AG04450 (cell line): ENCODE data around the gene B3GAT1. TPM values are rescaled to one million over a fixed set of nuclear protein-coding genes. Genes with fewer than 3 reads are reported as not detected.

Source experiments
- CTCF ChIA-PET: fragments of 300-600, 350-600 bp; formaldehyde crosslinking; extraction: SDS; loops from one replicate; lab custom pipeline; 2022; ENCODE audit warnings: antibody characterized with exemption, inconsistent platforms; lab: Charles Lee
- POLR2A ChIA-PET: fragments of 350-600 bp; formaldehyde crosslinking; extraction: SDS; loops from one replicate; lab custom pipeline; 2021; ENCODE audit warnings: antibody characterized with exemption, inconsistent platforms; lab: Yijun Ruan, JAX
- DNase-seq: peaks from one replicate; pipeline ENCODE4 v3.0.0-alpha.2; 2011; ENCODE audit warnings: low read depth, low spot score
- H3K27ac ChIP-seq: one replicate; pipeline ENCODE4 v1.5.1; 2012; ENCODE audit warnings: low read depth, low read length, control low read depth
- H3K27me3 ChIP-seq: one replicate; pipeline ENCODE4 v1.6.0; 2012; ENCODE audit warnings: low read length; ENCODE audit not compliant: control insufficient read depth, insufficient read depth
- H3K4me3 ChIP-seq: 2 replicates; pipeline ENCODE4 v1.5.1; 2011; ENCODE audit warnings: mild to moderate bottlenecking, low read depth, low read length, control low read depth
- H3K9me3 ChIP-seq: 2 replicates; pipeline ENCODE4 v1.5.1; 2012; ENCODE audit warnings: low read length; ENCODE audit not compliant: control insufficient read depth, insufficient read depth
- CTCF ChIP-seq: IDR thresholded peaks from 2 replicates; pipeline ENCODE4 v1.5.1; 2011; ENCODE audit warnings: low read depth, low read length, control low read depth, inconsistent platforms
- polyA plus RNA-seq: library from polyadenylated mRNA; depleted of rRNA; stranded (reverse); fragments of >200 nt; gene quantifications from 2 replicates; pipeline ENCODE4 v1.2.3, GENCODE V29; 2011

The B3GAT1 gene
- polyA plus RNA-seq, 1 experiment, result not detected

GRCh38 chr11:134425816-134426536 is 13.9 kb upstream of the B3GAT1 start:
- CTCF ChIA-PET, result no interaction called here
- TF ChIP-seq CTCF, result no peak
- POLR2A ChIA-PET, result no interaction called here
- H3K27ac ChIP-seq, result peak overlapping the region; percentile 21
- H3K4me3 ChIP-seq, result no peak overlapping the region
- H3K27me3 ChIP-seq, result no peaks in the 10 kb centered on the region
- DNase-seq, result no peak
- peaks cover 39% of the 10 kb centered on the region for H3K9me3 ChIP-seq

- POLR2A ChIA-PET, result no interaction called here
- no peak for TF ChIP-seq CTCF
- no peak for DNase-seq
Measured at GRCh38 chr11:134425413-134425812, 13.4 kb upstream of the B3GAT1 start.

GRCh38 chr11:134423106-134423505 is 11.1 kb upstream of the B3GAT1 start:
- ChIA-PET CTCF (no interaction called here), POLR2A (no interaction called here)
- TF ChIP-seq CTCF, result no peak
- DNase-seq, result no peak
- no peak overlapping the region for H3K4me3 ChIP-seq
- H3K27me3 ChIP-seq, result no peaks in the 10 kb centered on the region
- H3K27ac ChIP-seq, result no peak overlapping the region
- H3K9me3 ChIP-seq, result peaks cover 30% of the 10 kb centered on the region

More at GRCh38 chr11:134425413-134425812, 13.4 kb upstream of the B3GAT1 start:
- no peak overlapping the region for H3K4me3 ChIP-seq
- H3K27me3 ChIP-seq, result no peaks in the 10 kb centered on the region
- CTCF ChIA-PET, result no interaction called here
- peaks cover 41% of the 10 kb centered on the region for H3K9me3 ChIP-seq
- H3K27ac ChIP-seq, result no peak overlapping the region

GRCh38 chr11:134417871-134418840 is 6.1 kb upstream of the B3GAT1 start:
- ChIA-PET POLR2A (no interaction called here), CTCF (no interaction called here)
- Histone ChIP-seq H3K27me3 (peaks cover 2% of the 10 kb centered on the region), H3K9me3 (peaks cover 12% of the 10 kb centered on the region), H3K4me3 (no peak overlapping the region), H3K27ac (no peak overlapping the region)
- no peak for TF ChIP-seq CTCF
- no peak for DNase-seq

GRCh38 chr11:134416726-134417125 is 4.7 kb upstream of the B3GAT1 start:
- no peak for DNase-seq
- no peak for TF ChIP-seq CTCF
- Histone ChIP-seq H3K4me3 (no peak overlapping the region), H3K27ac (no peak overlapping the region), H3K9me3 (peaks cover 10% of the 10 kb centered on the region), H3K27me3 (peaks cover 9% of the 10 kb centered on the region)
- POLR2A ChIA-PET, result no interaction called here
- CTCF ChIA-PET, result no interaction called here
